ENCODE measurements around the gene SPNS3. TPM values are rescaled to one million over a fixed set of nuclear protein-coding genes. Genes with fewer than 3 reads are reported as not detected.

SPNS3 gene
- total and polyA plus RNA-seq, 2 donors (not counting 1 experiment from before 2014, with no cell fraction given) = 0.44 to 0.52 TPM

DNA sequence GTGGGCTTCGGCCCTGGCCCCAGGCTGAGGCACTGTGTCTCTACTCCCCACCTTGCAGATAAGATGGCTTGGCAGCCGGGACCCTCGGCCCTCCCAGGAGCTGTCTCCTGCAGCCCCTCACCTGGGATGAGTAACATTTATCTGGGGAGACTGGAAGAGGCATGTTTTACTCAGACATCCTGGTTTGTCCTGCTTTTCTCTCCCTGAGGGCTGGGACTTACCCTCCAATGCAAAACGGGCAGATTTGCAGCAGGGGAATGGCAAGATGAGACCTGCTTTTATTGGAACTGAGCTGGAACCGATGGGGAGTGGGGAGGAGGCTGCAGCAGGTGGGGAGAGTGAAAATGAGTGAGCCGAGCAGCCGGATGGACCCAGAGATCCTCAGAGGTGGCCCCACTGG lies 39.9 kb upstream of the SPNS3 start:
- Mint-ChIP-seq H3K27me3 (no peaks in the 10 kb centered on the region), H3K9me3 (ENCODE audit: insufficient read depth) (no peaks in the 10 kb centered on the region), H3K27ac (peak overlapping the region; percentile 74), H3K4me1 (peaks cover 42% of the 10 kb centered on the region), H3K4me3 (peak overlapping the region; percentile 32)
- Histone ChIP-seq H4K20me1 (ENCODE audit: control insufficient read depth, insufficient read depth, low read length, poor library complexity, severe bottlenecking) (no peaks in the 10 kb centered on the region), H3K36me3 (replicated peaks in 1 of 2; ENCODE audit: control extremely low read depth in 1 of 2, control insufficient read depth in 1 of 2, extremely low read depth in 1 of 2, insufficient read depth in 2 of 2, low read length in 1 of 2) (no peaks in the 10 kb centered on the region), H3K79me2 (ENCODE audit: control insufficient read depth, insufficient read depth, low read length) (no peaks in the 10 kb centered on the region), H3K4me1 (ENCODE audit: control insufficient read depth in 2 of 2, insufficient read depth in 2 of 2, low read length in 2 of 2) (peaks cover 32 to 52% of the 10 kb centered on the region in 2 donors), H3K27me3 (replicated peaks in 1 of 4; ENCODE audit: control extremely low read depth in 1 of 4, control insufficient read depth in 3 of 4, insufficient read depth in 4 of 4, low read length in 3 of 4) (no peaks in the 10 kb centered on the region), H3K9ac (ENCODE audit: low read length) (no peak overlapping the region), H2AFZ (ENCODE audit: insufficient read depth, low read depth, low read length, poor library complexity, severe bottlenecking) (no peak overlapping the region), H3K9me3 (ENCODE audit: control extremely low read depth in 1 of 3, control insufficient read depth in 2 of 3, insufficient read depth in 1 of 3, low read length in 2 of 3) (peaks cover 0 to under 1% (median 0%) of the 10 kb centered on the region in 3 donors), H3K4me2 (replicated peaks; ENCODE audit: low read depth, low read length, poor library complexity, severe bottlenecking) (peak overlapping the region; percentile 44), H3K4me3 (ENCODE audit: control extremely low read depth in 1 of 5, extremely low read depth in 1 of 5, insufficient read depth in 1 of 5, low read depth in 2 of 5, low read length in 4 of 5) (no peak overlapping the region), H3K27ac (ENCODE audit: low read length in 2 of 2) (no peak overlapping the region)
- CTCF ChIA-PET = interaction anchor here (1.2 to 1.5 kb wide), 2 partner anchors 18 to 20 kb away, joined by 3 read pairs; no protein-coding TSS in a partner anchor
- ATAC-seq (ENCODE audit: low read depth) (no peak), DNase-seq (no peak)
- POLR2A ChIA-PET = interaction anchor here (0.6 to 3.6 kb wide), 2 partner anchors 28 to 29 kb away, joined by 3 to 19 read pairs; partner anchors contain the start of gene UBE2G1
- TF ChIP-seq, protein P1, sequence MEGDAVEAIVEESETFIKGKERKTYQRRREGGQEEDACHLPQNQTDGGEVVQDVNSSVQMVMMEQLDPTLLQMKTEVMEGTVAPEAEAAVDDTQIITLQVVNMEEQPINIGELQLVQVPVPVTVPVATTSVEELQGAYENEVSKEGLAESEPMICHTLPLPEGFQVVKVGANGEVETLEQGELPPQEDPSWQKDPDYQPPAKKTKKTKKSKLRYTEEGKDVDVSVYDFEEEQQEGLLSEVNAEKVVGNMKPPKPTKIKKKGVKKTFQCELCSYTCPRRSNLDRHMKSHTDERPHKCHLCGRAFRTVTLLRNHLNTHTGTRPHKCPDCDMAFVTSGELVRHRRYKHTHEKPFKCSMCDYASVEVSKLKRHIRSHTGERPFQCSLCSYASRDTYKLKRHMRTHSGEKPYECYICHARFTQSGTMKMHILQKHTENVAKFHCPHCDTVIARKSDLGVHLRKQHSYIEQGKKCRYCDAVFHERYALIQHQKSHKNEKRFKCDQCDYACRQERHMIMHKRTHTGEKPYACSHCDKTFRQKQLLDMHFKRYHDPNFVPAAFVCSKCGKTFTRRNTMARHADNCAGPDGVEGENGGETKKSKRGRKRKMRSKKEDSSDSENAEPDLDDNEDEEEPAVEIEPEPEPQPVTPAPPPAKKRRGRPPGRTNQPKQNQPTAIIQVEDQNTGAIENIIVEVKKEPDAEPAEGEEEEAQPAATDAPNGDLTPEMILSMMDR (IDR thresholded peaks at IDR 0.05) = no peak
- no peak for TF ChIP-seq EZH2 (IDR thresholded peaks at IDR 0.05; ENCODE audit: borderline replicate concordance, insufficient read depth, low read depth, low read length, poor library complexity, severe bottlenecking)
- 75% methylated on average over 5 of the region's 7 CpGs for WGBS (ENCODE audit: insufficient coverage)
- intact Hi-C loops (cut with micrococcal nuclease) = no loop called here

DNA sequence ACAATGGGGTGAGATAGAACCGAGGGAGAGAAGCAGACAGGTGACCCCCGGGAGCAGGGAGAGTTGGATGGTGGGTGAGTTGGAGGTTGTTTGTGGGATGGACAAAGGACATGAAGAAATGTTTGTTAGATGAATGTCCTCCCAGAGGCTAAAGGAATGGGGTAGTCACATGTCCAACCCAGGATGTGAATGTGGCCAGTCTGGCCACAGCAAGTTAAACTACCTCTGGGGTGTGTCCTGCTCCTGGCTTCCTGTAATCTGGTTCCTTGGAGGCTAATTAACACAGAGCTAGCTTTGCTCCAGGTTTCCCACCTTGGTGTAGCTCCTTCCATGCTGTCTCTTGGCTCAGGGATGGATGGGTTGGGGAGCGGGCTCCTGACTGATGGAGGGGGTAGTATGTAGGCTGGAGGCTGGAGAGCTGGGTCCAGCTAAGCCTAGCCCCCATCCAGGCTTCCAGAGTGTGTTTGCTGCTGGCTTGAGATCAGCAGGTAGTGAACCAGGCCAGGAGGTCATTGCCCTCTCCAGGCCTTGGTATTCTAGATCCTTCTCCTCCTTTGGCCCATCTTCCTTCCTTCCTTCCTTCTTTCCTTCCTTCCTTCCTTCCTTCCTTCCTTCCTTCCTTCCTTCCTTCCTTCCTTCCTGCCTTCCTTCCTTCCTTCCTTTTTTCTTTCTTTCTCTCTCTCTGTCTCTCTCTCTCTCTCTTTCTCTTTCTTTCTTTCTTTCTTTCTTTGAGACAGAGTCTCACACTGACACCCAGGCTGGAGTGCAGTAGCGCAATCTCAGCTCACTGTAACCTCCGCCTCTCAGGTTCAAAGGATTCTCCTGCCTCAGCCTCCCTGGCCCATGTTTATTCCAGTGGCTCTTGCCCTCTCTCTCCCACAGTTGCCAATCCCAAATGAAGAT lies 39.3 kb upstream of the SPNS3 start:
- Histone ChIP-seq H3K9me3 (ENCODE audit: control extremely low read depth in 1 of 3, control insufficient read depth in 2 of 3, insufficient read depth in 1 of 3, low read length in 2 of 3) (peaks cover 0 to 5% (median 0%) of the 10 kb centered on the region in 3 donors), H4K20me1 (ENCODE audit: control insufficient read depth, insufficient read depth, low read length, poor library complexity, severe bottlenecking) (no peaks in the 10 kb centered on the region), H3K9ac (ENCODE audit: low read length) (no peak overlapping the region), H3K4me2 (replicated peaks; ENCODE audit: low read depth, low read length, poor library complexity, severe bottlenecking) (peak overlapping the region; percentile 44), H3K4me3 (ENCODE audit: control extremely low read depth in 1 of 5, extremely low read depth in 1 of 5, insufficient read depth in 1 of 5, low read depth in 2 of 5, low read length in 4 of 5) (no peak overlapping the region), H3K36me3 (replicated peaks in 1 of 2; ENCODE audit: control extremely low read depth in 1 of 2, control insufficient read depth in 1 of 2, extremely low read depth in 1 of 2, insufficient read depth in 2 of 2, low read length in 1 of 2) (no peaks in the 10 kb centered on the region), H3K4me1 (ENCODE audit: control insufficient read depth in 2 of 2, insufficient read depth in 2 of 2, low read length in 2 of 2) (peaks cover 32 to 52% of the 10 kb centered on the region in 2 donors), H3K27ac (ENCODE audit: low read length in 2 of 2) (no peak overlapping the region), H3K27me3 (replicated peaks in 1 of 4; ENCODE audit: control extremely low read depth in 1 of 4, control insufficient read depth in 3 of 4, insufficient read depth in 4 of 4, low read length in 3 of 4) (no peaks in the 10 kb centered on the region), H2AFZ (ENCODE audit: insufficient read depth, low read depth, low read length, poor library complexity, severe bottlenecking) (no peak overlapping the region), H3K79me2 (ENCODE audit: control insufficient read depth, insufficient read depth, low read length) (no peaks in the 10 kb centered on the region)
- ChIA-PET CTCF (interaction anchor here (1.2 to 1.5 kb wide), 2 partner anchors 19 kb away, joined by 3 read pairs; no protein-coding TSS in a partner anchor), POLR2A (interaction anchor here (3.6 kb wide), 1 partner anchor 28 kb away, joined by 19 read pairs; the partner anchor contains the start of gene UBE2G1)
- WGBS (ENCODE audit: insufficient coverage) = 93% methylated on average over 4 of the region's 5 CpGs
- intact Hi-C loops (cut with micrococcal nuclease) = no loop called here
- Mint-ChIP-seq H3K27ac (peak overlapping the region; percentile 74), H3K4me1 (peaks cover 42% of the 10 kb centered on the region), H3K4me3 (peak overlapping the region; percentile 33), H3K27me3 (no peaks in the 10 kb centered on the region), H3K9me3 (ENCODE audit: insufficient read depth) (no peaks in the 10 kb centered on the region)
- TF ChIP-seq EZH2 (IDR thresholded peaks at IDR 0.05; ENCODE audit: borderline replicate concordance, insufficient read depth, low read depth, low read length, poor library complexity, severe bottlenecking) = no peak
- TF ChIP-seq, protein P1 (IDR thresholded peaks at IDR 0.05) = no peak
- DNase-seq (no peak), ATAC-seq (ENCODE audit: low read depth) (no peak)

Measured in B cell (primary cell).